Measurements from ENCODE around the gene COX19. TPM values are rescaled to one million over a fixed set of nuclear protein-coding genes. Genes with fewer than 3 reads are reported as not detected.

COX19 gene
- total and polyA plus RNA-seq, 2 of the 13 experiments (the other 11 are each of a cell fraction or from before 2014, with no cell fraction given): 11.5 to 21.7 TPM

GRCh38 chr7:977326-978048 is 2.1 kb upstream of the COX19 start (continued):
- TF ChIP-seq ZC3H13 (CRISPR knock-in tag; IDR thresholded peaks at IDR 0.05) (peak; percentile 45; the same call in 1 of the 2 replicates), NBN (conservative IDR thresholded peaks at IDR 0.05) (no peak), HNF4G (IDR thresholded peaks at IDR 0.05; ENCODE audit: borderline replicate concordance, low read depth, low read length) (peak; percentile 41), HNF4G (CRISPR knock-in tag; IDR thresholded peaks at IDR 0.05; ENCODE audit: borderline replicate concordance, low read depth) (peak; percentile 85; the same call in 1 of the 2 replicates), CREB1 (IDR thresholded peaks at IDR 0.05) (peak; percentile 40; the same call in 1 of the 2 replicates), CREB1 (CRISPR knock-in tag; IDR thresholded peaks at IDR 0.05) (peak; percentile 81; the same call in 1 of the 2 replicates), PRMT3 (CRISPR knock-in tag; IDR thresholded peaks at IDR 0.05; ENCODE audit: borderline replicate concordance, low read depth) (peak; percentile 71; the same call in 1 of the 2 replicates), RARA (CRISPR knock-in tag; IDR thresholded peaks at IDR 0.05) (peak; percentile 46), HES4 (CRISPR knock-in tag; IDR thresholded peaks at IDR 0.05; ENCODE audit: borderline replicate concordance) (no peak), ZNF180 (CRISPR knock-in tag; IDR thresholded peaks at IDR 0.05; ENCODE audit: borderline replicate concordance, low read depth) (peak; percentile 45; the same call in 1 of the 2 replicates), CHD4 (IDR thresholded peaks at IDR 0.05; ENCODE audit: borderline replicate concordance, low read length) (peak; percentile 10; the same call in 1 of the 2 replicates), PPARG (CRISPR knock-in tag; conservative IDR thresholded peaks at IDR 0.05) (peak; percentile 31; the same call in 1 of the 2 replicates), ZNF580 (CRISPR knock-in tag; IDR thresholded peaks at IDR 0.05; ENCODE audit: borderline replicate concordance, low read depth) (peak; percentile 58; the same call in 1 of the 2 replicates), ZNF629 (CRISPR knock-in tag; conservative IDR thresholded peaks at IDR 0.05) (peak; percentile 57), TSC22D2 (CRISPR knock-in tag; IDR thresholded peaks at IDR 0.05; ENCODE audit: borderline replicate concordance) (0 out of 2 replicates have a peak, but pooled peaks have one; percentile 39)
- TF ChIP-seq, protein P1, sequence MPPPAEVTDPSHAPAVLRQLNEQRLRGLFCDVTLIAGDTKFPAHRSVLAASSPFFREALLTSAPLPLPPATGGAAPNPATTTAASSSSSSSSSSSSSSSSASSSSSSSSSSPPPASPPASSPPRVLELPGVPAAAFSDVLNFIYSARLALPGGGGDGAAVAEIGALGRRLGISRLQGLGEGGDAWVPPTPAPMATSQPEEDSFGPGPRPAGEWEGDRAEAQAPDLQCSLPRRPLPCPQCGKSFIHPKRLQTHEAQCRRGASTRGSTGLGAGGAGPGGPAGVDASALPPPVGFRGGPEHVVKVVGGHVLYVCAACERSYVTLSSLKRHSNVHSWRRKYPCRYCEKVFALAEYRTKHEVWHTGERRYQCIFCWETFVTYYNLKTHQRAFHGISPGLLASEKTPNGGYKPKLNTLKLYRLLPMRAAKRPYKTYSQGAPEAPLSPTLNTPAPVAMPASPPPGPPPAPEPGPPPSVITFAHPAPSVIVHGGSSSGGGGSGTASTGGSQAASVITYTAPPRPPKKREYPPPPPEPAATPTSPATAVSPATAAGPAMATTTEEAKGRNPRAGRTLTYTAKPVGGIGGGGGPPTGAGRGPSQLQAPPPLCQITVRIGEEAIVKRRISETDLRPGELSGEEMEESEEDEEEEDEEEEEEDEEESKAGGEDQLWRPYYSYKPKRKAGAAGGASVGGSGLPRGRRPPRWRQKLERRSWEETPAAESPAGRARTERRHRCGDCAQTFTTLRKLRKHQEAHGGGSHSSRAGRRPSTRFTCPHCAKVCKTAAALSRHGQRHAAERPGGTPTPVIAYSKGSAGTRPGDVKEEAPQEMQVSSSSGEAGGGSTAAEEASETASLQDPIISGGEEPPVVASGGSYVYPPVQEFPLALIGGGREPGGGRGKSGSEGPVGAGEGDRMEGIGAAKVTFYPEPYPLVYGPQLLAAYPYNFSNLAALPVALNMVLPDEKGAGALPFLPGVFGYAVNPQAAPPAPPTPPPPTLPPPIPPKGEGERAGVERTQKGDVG (CRISPR knock-in tag; IDR thresholded peaks at IDR 0.05; ENCODE audit: borderline replicate concordance): 0 out of 2 replicates have a peak, but pooled peaks have one; percentile 69
- TF ChIP-seq, protein P2, sequence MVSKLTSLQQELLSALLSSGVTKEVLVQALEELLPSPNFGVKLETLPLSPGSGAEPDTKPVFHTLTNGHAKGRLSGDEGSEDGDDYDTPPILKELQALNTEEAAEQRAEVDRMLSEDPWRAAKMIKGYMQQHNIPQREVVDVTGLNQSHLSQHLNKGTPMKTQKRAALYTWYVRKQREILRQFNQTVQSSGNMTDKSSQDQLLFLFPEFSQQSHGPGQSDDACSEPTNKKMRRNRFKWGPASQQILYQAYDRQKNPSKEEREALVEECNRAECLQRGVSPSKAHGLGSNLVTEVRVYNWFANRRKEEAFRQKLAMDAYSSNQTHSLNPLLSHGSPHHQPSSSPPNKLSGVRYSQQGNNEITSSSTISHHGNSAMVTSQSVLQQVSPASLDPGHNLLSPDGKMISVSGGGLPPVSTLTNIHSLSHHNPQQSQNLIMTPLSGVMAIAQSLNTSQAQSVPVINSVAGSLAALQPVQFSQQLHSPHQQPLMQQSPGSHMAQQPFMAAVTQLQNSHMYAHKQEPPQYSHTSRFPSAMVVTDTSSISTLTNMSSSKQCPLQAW (CRISPR knock-in tag; IDR thresholded peaks at IDR 0.05): peak; percentile 98
- TF ChIP-seq, protein P3, sequence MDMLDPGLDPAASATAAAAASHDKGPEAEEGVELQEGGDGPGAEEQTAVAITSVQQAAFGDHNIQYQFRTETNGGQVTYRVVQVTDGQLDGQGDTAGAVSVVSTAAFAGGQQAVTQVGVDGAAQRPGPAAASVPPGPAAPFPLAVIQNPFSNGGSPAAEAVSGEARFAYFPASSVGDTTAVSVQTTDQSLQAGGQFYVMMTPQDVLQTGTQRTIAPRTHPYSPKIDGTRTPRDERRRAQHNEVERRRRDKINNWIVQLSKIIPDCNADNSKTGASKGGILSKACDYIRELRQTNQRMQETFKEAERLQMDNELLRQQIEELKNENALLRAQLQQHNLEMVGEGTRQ (IDR thresholded peaks at IDR 0.05; ENCODE audit: low read depth, low read length): no peak
- TF ChIP-seq, protein P3 (CRISPR knock-in tag; IDR thresholded peaks at IDR 0.05; ENCODE audit: borderline replicate concordance): 0 out of 2 replicates have a peak, but pooled peaks have one; percentile 19
- TF ChIP-seq, protein P4, sequence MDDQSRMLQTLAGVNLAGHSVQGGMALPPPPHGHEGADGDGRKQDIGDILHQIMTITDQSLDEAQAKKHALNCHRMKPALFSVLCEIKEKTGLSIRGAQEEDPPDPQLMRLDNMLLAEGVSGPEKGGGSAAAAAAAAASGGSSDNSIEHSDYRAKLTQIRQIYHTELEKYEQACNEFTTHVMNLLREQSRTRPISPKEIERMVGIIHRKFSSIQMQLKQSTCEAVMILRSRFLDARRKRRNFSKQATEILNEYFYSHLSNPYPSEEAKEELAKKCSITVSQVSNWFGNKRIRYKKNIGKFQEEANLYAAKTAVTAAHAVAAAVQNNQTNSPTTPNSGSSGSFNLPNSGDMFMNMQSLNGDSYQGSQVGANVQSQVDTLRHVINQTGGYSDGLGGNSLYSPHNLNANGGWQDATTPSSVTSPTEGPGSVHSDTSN (CRISPR knock-in tag; IDR thresholded peaks at IDR 0.05; ENCODE audit: borderline replicate concordance): no peak
